GM21737 (cell line): Measurements from ENCODE around the gene TGFBR3.

ENCODE experiments used
- ATAC-seq: cut with Tn5 transposase; IDR thresholded peaks from one replicate; pipeline ENCODE4 v1.9.1; 2021; ENCODE audit warnings: mild to moderate bottlenecking, moderate library complexity; ENCODE audit not compliant: unreplicated experiment

Gene TGFBR3

DNA sequence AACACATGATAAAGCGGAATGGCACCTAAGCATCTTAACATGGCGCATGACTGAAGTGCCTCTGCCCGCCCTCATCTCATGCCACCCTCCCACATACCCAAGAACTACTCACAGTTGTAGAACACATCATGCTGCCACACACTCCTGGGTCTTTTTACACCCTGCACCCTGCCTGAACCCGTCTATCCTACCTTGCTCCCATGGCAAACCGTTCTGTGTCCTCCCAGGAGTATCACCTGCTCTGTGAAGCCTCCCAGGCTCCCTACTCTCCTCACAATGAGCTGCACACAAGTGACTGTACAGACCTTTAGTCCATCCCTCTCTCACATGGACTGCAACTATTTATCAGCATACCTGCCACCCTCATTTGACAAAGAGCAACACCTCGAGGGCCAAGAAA lies 144.0 kb downstream of the TGFBR3 start:
- ATAC-seq, result no peak

DNA sequence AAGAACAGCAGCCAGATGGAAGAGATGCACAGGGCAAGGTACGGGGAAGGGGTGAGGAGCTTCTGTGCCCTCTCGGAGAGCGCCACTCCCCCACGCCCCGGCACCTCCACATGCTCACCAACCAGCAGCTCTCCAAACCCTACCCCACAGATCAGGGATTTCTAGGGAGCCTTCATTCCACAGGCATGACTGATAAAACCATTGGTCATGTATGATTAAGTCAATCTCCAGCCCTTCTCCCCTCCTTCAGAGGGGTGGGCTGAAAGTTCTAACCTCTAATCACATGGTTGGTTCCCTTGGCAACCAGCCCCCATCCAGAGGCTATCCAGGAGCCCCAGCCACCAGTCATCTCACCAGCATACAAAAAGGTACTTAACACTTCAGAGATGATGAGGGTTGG lies 144.7 kb downstream of the TGFBR3 start:
- ATAC-seq, result no peak

DNA sequence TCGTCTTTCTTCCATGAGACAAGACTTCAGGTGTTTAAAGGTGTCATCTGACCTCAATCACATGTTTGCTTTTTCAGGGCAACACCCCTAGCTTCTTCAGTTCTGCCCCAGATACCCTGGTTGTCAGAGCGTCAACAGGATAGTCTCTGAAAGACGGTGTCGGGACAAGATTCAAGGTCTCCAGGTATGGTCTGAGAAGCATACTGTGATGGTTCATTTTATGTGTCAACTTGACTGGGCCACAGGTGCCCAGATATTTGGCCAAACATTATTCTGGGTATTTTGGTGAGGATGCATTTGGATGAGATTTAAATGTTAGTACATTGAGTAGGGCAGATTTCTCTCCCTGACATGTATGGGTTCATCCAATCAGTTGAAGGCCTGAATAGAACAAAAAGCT lies 148.3 kb downstream of the TGFBR3 start:
- no peak for ATAC-seq

DNA sequence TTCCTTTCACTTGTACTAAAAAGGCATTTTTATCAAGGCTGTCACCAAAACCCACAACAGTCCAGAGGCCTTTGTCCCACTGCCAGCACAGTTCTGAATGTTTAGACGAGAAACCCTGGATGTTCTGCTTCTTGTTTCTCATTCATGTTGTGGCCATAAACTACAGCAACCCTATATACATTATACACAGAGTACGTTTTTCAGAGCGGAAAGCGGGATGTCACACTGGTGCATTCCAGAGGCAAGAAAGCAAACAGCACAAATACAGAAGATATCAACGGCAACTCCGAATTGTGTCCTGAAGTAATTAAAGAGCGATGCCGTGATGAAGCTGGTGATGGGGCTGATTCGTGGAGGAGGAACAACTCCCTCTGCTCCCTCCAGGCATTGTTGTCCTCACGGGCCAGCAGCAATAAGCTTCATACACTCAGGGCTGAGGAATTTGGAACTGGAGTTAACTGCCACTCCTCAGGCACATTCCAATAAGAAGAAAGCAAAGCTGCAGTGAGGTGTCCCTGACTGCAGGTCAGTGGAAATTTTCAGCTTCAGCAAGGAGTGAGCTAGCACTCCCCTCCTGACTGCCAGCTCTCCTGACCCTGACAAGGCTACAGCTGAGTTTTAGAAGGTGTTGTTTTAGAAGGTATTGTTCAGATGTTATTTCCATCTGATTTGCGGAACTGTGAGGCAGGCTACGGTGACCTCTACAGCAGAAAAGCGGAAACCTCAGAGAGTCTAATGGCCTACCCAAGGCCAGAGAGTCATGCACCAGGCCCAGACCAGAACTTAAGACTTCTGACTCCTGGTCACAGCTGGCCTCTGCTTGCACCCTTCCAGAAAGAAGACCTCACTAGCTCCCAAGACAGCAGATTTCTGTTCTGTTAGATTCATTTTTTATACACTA lies 149.0 kb downstream of the TGFBR3 start:
- ATAC-seq, result no peak

DNA sequence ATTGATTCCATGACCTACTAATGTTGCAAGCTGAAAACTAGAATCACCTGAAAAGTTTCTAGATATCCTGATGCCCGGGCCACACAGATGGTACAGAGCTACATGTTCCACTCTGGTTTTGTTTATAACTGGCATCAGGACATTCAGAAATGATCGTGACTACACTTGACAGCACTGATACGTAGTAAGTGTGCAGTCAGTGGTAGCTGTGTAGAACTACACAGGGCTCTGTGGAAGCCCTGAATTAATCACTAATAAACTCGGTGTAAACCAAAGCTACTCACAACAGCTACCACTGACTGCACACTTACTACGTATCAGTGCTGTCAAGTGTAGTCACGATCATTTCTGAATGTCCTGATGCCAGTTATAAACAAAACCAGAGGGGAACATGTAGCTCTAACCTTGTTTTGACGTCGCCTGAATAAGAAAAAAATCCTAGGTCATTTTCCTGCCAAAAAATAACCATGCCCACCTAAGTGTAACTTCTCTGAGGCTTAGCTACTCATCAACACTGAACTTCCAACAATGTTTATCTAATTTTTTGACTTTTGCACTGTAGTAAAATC lies 149.7 kb downstream of the TGFBR3 start:
- no peak for ATAC-seq

DNA sequence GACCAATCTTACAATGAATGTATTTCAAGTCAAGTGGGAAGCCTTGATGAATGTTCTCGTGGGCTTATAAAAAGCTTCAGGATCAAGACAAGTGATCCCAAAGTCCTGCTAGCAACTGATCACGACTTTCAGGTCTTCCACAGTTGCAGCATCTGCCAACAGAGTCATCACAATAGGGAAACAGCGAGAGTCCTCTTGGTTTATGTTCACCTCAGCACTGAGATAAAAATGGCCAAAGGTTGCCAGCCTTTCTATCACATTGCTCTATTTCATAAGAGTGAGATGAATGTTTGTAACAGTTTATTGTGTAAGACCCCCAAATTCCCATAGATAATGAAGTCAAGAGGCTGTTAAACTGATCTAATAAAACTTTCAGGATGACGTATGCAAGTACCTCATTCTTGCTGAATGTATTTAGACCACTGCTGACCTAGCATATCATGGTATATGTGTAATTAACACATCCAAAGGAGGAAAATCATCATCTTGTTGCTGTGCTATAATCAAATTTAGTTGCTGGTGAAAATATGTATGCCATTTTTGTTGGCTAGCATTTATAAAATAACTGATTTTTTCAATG lies 150.6 kb downstream of the TGFBR3 start:
- no peak for ATAC-seq

DNA sequence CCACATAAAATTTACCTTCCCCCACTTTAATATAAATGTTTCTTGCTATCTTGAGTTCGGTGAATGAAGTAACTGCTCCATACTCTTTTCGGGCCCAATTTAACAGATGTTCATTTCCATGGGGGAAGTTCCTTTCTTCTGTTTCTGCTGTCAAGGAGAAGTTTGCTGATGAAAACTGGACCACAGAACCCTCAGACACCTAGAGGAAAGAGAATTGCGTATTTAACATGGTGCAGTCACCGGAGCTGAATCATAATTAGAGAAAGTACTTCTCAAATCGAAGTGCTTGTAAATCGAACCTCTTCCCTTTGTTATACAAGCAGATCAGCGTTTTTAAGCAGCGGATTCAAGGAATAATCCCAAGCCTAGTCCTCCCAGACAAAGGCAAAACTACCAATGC lies 151.2 kb downstream of the TGFBR3 start:
- no peak for ATAC-seq

DNA sequence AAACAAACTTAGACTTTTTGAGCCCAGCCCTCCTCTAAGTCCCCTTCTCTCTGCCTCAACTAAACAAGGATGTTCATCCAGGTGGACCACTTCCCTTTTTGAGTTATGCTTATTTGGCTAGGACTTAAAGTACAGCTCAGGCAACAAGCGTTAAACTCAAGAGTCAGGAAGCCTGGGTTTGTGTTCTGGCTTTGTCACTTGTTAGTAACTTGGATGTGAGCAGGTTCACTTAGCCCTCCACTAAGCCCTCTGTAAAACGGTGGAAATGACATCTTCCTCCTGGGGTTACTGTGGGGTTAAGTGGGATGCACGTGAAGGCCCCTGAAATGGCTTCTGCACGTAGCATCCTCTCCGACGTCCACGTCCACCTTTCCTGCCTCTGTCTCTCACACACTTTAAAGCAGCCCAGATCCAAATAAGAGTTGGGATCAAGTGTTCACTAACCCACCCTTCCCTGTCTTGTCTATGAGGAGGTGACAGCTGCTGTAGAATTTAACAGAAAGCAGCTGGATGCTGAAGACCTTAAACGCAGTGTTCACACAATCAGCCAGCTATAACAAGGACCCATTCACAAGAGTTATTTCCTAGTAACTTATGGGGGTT lies 152.7 kb downstream of the TGFBR3 start:
- ATAC-seq, result no peak

DNA sequence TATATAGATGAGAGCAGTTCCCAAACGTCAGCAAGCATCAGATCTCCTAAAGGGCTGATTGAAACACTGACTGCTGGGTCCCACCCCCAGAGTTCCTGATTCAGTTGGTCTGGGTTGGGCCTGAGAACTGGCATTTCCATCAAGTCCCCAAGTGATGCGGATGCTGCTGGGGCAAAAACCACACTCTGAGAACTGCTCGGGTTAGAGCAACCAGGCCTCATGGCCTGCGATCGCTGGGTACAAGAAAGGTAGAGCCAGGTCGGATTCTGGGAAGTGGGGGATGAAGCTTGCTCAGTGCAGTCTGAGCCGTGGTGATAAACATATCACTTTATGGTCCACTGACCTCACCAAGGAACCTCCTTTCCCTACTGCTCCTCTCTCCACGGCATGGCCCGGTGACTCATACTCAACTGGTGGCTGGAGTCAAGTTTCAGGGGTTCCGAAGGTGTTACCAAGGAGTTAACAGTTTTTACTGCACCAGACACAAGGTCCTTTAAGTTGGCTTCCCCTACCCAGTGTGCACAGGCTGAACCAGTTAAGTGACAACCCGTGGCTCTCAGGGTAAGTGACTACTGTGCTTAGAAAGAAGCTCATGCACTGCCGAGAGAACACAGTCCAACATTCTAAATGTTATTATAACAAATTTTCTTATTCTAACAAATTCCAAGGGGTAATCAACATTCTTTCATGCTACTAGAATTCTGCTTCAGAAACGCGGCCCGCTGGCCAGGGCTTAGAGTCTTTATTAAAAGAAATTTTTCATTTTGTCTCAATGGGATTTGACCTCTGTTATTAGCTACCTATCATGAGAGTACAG lies 153.5 kb downstream of the TGFBR3 start:
- ATAC-seq, result no peak

DNA sequence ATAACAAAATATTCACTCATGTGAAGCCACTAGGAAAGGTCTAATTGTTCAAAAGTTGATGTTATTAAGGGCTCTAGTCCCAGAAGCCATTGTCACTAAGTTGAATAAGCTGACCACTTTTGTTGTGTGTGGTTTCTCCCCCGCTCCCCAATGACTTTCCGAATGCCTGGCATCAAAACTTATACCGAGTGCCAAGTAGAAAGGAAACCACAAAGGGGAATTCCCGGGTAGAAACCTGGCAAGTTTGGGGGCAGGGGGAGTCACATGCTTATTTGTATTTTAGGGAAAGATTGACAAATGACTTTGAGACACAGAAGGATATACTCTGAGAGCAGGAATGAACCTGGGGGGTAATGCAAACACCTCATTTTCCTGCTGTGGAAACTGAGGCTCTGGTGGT lies 154.1 kb downstream of the TGFBR3 start:
- ATAC-seq, result no peak

DNA sequence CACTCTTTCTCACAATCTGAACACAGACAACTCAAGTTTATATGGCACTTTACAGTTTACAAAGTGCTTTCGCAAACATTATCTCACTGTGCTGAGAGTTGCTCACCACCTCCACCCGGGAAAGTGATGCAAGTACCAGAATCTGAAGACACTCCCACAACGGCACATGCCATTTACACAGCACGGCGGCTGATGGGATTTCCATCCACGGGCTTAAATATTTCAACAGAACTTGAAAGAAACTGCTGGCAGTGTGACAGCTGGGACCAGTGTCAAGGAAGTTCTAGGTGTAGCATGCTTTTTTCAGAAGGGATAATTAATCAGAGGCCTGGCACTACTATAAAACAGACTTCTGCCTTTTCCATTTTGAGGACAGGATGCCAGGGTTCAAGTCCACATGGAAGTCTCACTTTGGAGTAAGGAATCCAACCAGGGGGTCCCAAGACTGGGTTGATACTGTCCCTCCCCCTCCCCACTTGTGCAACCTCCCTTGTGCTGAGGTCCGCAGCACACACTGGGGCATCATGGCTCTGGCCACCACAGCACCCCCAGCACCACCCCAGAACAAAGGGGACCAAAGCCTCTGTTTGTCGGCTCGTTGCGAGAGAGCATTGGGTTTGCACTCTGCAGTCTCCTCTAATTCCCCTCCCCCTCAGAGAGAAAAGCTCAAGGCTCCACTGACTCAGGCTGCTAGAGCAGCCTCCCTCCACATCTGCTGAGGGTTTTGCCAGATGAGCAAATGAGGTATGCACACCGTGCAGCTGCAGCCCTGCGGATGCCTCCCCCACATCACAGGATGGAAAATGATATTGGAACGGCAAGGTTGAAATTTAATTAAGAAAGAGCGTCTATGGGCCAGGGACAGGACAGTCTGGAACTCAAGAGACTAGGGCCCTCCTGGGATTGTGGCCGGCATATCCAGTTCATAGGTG lies 154.9 kb downstream of the TGFBR3 start:
- ATAC-seq, result no peak

DNA sequence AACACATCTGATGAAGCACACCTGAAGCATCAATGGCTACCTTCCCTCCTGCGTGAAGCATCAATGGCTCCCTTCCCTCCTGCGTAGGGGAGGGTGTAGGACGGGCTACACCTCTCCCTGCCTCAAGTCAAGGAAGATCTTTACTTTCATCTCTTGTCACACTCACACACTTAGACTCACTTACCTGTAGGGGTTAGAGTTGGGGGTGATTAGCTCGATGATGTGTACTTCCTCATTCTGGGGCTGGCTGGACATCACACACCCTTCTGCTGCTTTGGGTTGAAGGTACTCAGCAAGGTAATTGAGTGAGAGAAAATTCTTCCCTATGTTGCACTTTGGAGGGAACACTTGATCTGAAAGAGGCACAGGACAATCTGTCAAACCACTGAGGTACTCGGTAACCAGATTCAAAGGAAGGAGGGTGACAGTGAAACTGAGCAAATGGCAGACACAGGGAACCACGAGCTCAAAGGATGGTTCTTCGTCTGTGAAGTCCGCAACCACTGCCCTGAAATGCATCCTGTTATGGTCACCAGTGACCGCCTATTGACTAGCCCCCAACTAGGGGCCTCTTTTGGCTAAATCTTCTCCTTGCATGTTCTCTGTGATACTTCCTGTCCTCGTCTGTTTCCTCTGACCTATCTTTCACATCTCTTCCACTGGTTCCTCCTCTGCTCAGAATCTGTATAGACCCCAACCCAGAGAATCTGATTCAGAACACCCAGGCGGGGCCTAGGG lies 156.2 kb downstream of the TGFBR3 start:
- ATAC-seq, result no peak

DNA sequence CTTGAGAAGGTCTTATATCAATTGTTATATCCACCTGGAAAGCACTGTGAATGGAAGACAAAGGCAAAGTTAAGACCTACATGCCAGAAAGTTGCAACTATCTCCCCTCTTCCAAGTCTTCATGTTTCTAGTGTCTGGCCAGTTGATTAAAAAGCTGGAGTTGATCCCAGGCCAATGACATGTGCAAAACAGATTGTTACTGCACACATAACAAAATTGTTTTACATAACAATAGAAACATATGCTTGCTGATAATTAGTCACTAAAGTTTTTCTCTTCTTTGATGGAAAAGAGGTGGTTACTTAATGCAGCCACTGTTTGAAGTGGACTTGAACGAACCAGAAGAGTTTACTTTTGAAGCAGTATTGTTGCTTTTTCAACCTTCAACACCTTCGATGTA lies 158.2 kb downstream of the TGFBR3 start:
- ATAC-seq, result no peak

DNA sequence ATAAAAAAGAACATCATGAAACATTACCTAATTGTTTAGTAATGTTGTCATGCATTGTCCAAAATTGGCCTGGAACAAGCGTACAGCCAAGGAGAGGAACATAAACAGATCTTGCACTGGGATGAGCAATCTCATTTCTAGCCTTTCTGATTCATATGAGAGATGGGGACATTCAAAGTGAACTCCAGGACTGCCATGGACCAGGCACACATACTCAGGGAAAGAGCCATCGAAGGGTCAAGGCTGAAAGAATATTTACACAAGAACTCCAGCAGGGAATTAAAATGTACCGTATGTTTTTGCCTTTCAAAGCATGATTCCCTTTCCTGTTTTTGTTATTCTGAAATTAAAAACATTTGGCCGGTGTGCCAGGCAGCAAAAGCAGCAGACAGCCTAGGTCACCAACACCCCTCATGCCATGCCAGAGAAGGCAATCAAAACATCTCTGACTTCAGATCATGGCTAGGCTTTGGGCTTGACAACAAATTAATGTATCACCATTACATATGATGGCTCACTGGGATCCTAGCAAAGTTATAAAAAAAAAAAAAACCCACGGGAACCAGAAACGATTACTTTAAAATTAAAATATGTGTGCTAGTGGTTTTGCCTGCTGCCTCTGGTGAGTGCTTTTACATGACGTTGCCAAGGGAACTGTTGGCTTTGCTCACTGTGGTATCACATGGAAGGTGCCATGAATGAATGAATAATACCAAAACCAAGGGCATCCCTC lies 159.8 kb downstream of the TGFBR3 start:
- ATAC-seq, result no peak

DNA sequence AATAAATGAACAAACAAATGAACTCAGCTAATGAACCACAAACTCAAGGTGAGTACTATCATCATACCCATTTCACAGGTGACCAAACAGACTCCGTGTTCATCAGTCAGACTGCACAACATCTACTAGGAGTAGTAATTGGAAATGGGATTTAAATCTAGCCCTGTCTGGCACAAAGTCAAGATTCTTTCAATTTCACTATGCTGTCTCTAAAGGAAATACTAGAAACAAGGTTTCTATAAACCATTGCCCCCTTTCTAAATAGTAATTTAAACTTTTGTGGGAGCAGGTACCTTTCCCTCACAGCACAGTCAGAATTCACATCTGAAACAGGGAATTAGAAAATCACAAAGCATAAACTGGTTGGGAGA lies 160.3 kb downstream of the TGFBR3 start:
- ATAC-seq, result no peak

DNA sequence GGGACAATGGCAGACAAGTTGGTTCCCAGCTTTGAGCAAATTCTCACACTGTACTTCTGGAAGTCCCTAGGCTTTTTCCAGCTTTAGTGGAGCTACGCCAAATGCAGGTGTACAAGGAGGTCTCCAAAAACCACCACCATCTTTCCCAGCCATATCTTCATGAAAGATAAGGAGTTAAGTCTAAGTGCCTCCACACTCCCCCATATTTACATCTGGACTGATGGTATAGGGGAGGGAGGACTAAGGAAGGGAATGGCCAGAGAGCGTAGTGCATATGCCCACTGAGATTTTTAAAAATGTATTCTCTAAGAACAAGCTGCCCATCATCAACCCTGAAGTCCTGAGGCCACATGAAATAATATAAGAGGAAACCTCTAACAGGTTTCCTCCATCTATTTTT lies 161.3 kb downstream of the TGFBR3 start:
- no peak for ATAC-seq

DNA sequence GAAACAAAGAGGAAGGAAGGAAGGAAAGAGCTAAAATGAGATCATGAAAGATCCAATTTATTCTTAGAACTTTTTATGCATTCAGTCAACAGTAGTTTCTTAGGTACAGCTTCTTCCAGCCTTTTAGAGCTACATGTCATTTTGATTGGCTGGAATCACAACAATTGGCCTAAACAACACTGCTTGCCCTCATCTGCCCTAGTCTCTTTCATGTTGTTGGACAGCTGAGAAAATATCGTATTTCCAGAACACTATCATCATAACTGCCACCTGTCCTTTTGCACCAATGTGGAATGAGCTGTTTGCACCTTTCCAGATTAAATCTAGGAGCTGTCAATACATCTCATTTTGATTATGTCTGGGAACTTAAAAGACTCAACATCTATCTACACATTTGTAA lies 161.7 kb downstream of the TGFBR3 start:
- ATAC-seq, result no peak

DNA sequence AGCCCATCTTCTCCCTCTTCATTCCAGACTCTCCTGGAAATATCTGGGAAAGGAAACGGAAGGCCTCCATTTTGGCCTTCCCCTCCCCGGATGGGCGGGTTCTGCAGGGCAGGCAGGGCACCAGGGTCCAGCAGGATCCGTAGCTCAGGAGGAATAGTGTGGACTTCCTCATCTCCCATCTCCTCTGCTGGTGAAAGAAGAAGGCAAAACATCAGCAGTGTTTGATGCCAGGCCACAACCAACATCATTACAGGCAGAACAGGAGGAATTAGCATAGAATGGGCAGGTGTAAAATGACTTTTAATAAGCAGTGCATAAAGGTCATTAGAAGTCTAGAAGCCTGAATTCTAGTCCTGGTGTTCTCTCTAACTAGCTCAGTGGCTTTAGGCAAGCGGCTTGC lies 165.9 kb downstream of the TGFBR3 start:
- no peak for ATAC-seq

DNA sequence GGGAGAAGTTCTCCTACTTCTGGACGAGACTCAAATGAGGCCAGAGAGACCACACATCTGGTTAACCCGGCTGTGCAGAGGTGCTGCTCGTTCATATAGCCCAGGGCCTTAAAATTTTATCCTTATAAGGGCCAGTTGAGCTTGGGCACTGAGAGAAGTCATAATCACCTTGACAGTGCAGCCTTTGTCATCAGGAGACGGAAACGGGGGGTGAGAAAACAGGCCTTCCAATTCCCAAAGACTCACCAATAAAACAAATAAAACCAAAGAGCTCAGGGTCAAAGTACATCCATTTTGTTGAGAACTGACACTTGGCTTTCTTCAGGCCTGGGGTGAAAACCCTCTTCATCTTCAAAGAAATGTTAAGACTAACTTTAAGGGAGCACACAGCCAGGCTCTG lies 167.1 kb downstream of the TGFBR3 start:
- no peak for ATAC-seq
